Caki2 (cell line): ENCODE results near the gene RABGAP1L. TPM values are rescaled to one million over a fixed set of nuclear protein-coding genes. Genes with fewer than 3 reads are reported as not detected.
"Not testable (repeated sequence)": the region's sequence is repeated elsewhere in the genome, so short reads cannot be mapped to it uniquely, and the experiment has no call there.

ENCODE experiments used
- DNase-seq: peaks from one replicate; pipeline ENCODE4 v3.0.0-alpha.2; 2015; ENCODE audit warnings: low read depth
- in situ Hi-C: cut with HindIII; loops from 2 replicates; pipeline ENCODE4 v1.10.0; 2016; ENCODE audit warnings: low sequenced_read_pairs, low pct_unique_long_range_greater_than_20kb, mixed read lengths
- total RNA-seq: library from RNA; depleted of rRNA; stranded (reverse); fragments of >200 nt; shearing (Covaris generic); gene quantifications from 2 replicates; pipeline ENCODE4 v1.2.3, GENCODE V29; 2014; ENCODE audit warnings: low replicate concordance

Gene RABGAP1L
- total RNA-seq, 1 experiment from 2014 or later, result 6.8 TPM

DNA sequence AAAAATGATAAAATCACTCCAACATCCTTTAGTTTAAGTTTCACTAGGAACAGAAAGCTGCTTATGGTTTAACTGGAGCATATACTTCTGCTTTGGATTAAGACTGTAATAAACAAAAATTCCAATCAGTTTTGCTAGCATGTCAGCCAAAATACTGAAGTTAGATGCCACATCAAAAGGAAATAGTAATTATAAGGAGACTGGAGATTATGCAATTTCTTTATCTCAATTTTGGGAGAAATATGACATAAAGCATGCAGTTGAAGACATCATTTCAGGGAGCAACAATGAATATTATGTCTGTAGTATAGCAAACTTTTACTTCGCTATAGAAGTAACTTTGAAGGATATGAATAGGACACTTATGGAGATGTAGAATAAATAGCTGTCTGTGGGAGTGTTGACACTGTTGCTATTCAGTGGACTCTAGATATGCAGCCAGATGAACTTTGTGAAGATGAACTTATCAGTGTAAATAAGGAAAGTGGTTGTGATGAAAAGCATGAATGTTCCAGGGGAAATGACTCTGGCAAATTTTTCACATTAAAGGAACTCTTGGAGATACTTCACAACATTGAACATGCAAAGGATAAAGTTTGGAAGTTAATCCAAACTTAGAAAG is 107.8 kb downstream of the RABGAP1L start:
- DNase-seq, result no peak
- in situ Hi-C loops, result no loop called here

DNA sequence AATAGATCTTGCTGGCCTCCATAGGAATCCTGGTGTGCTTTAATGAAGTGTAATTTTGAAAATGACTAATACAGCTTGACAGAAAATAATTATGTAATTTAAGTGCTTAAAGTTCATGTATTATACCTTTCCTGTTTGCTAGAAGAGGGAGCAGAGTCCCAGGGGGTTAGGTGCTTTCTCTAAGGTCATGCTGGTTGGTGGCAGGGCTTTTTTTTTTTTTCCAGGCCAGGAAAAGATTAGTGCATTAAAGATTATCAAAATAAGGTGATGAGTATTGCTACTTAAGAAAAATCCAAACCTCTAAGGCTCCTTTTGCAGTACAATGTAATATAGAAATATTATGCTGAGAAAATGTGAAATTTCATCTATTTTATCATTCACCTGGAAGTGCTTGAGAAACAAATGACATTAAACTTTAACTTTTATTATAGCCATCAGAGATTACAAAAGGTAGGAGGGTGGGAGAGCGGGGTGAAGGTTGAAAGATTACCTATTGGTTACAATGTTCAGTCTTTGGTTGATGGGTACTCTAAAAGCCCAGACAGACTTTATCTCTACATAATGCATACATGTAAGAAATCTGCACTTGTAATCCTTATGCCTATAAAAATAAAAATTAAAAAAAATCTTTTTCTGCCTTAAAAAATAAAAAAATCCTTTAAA is 110.8 kb downstream of the RABGAP1L start:
- in situ Hi-C loops, result no loop called here
- DNase-seq, result no peak

DNA sequence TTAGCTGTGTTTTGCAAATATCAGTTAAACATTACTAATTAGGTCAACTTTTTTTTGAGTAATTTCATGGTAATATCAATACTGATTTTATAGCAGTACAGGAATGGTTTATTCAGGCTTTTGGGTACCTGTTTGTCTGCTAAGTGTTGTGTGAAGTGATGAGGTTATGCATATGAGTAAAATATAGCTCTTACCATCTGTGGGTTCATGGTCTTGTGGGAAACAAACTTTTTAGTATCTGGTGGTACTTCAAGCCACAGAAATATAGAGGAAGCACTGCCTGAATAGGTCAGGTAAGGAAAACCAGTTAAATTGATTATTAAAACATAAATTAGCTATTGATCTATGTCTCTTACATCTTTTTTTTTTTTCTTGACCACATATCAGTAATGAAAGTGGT is 113.9 kb downstream of the RABGAP1L start:
- DNase-seq, result no peak
- in situ Hi-C loops, result no loop called here

DNA sequence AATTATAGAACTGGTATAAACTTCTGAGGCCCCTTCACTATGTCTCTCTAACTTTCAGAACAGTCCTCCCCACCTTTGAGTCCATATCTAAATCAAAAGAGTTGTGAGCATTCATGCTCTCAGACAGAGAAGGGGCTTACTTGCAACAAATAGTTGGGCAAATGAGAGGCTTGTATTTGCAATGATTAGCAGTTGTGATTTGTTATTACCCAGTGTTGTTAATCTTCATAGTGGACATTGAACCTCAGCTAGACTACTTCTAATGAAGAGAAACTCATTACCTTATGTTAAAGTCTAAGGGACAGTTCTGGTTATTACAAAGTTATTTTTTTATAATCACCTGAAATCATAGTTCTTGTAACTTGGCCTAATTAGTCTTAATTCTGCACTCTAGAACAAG is 114.5 kb downstream of the RABGAP1L start:
- DNase-seq, result no peak
- in situ Hi-C loops, result no loop called here

DNA sequence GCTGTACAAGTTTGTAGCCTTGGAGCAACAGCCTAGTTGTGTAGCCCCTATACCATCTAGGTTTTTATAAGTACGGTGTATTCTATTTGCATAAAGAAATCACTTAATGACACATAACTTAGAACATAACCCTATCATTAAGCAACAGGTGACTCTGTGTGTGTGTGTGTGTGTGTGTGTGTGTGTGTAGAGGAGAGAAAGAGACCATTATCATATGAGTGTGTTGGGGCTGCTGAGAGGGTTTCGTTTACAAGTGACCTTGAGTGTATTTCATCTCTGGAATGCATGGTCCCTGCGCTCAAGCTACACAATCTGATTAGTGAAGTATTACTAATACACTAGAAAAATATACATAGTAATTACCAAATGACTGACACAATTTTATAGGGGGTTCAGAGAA is 115.1 kb downstream of the RABGAP1L start:
- in situ Hi-C loops, result no loop called here
- no peak for DNase-seq

DNA sequence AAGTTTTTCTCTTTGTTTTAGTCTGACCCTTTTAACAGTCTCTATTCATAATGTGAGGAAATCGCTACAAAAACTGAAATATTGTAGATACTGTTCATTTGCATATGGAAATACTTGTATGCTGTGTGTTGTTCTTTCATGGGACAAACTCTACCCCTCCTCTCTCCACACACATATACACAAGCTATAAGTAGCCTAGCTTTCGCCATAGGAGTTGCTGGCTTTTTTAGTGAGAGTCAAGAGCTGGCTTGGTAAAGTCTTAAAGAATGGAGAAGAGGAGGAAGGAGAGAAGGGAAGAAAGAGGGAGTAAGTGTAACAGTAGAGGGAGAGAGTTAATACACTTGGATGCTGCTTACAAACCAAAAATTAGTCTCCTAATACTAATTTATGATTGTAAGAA is 115.6 kb downstream of the RABGAP1L start:
- DNase-seq, result no peak

DNA sequence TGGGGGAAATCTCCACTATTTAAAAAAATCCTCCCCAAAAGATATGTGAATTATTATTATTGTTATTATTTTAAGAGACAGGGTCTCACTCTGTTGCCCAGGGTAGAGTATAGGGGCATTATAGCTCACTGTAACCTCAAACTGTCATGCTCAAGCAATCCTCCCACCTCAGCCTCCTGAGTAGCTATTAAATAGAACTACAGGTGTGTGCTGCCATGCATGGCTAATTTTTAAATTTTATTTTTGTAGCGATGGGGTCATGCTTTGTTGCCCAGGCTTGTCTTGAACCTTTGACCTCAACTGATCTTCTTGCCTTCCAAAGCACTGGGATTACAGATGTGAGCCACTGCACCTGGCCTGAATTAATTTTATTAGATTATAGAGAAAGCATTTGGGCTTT is 116.8 kb downstream of the RABGAP1L start:
- DNase-seq, result no peak
- in situ Hi-C loops, result no loop called here

More for the DNA sequence above, 115.6 kb downstream of the RABGAP1L start:
- in situ Hi-C loops, result no loop called here

DNA sequence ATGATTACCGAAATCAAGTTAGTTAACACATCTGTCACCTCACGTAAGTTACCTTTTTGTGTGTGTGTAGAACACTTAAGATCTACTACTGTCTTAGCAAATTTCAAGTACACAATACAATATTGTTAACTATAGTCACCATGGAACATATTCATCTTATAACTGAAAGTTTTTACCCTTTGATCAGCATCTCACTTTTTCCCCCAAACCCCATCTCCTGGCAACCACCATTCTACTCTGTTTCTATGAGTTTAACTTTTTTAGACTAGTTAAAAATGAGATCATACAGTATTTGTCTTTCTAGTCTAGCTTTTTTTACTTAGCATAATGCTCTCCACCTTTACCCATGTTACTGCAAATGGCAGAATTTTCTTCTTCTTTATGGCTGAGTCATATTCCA is 124.7 kb downstream of the RABGAP1L start:
- DNase-seq, result no peak
- in situ Hi-C loops, result no loop called here

DNA sequence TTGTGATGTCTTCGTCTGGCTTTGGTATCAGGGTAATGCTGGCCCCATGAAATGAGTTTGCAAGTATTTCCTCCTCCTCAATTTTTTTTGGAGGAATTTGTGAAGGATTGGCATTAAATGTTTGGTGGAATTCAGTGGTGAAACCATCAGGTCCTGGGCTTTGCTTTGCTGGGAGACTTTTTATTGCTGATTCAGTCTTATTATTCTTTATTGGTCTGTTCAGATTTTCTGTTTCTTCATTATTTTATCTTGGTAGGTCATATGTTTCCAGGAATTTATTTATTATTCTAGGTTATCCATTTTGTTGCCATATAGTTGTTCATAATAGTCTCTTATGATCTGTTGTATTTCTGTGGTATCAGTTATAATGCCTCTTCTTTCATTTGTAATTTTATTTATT is 126.7 kb downstream of the RABGAP1L start:
- in situ Hi-C loops, result no loop called here
- DNase-seq, result no peak

DNA sequence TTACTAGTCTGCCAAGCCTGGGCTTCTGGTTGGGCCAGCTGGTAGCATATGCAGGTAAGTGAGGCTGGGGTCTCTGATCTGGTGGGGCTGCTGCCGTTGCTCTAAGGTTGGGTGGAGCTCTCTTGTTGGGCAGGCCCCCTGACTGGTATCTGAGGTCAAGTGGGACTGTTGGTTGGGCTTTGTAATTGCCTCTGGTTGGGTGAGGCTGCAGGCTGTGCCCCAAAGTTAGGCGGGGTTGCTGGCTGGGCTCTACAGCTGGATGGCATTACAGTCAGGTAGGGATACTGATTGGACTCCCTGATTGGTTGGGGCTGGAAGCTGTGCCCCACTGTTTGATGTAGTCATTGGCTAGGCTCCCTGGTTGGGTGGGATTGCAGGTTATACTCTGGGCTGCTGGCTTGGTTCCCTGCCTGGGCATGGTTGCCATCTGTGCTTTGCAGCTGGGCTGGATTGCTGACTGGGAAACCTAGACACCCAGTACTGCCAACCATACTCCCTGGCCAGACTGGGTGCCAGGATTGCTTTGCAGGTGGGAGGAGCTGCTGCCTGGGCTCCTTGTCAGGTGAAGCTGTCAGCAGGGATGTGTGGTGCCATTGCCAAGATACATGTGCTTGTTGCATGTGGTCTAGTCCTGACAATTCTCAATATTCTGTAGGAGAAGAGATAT is 130.5 kb downstream of the RABGAP1L start:
- no peak for DNase-seq
- in situ Hi-C loops, result no loop called here

DNA sequence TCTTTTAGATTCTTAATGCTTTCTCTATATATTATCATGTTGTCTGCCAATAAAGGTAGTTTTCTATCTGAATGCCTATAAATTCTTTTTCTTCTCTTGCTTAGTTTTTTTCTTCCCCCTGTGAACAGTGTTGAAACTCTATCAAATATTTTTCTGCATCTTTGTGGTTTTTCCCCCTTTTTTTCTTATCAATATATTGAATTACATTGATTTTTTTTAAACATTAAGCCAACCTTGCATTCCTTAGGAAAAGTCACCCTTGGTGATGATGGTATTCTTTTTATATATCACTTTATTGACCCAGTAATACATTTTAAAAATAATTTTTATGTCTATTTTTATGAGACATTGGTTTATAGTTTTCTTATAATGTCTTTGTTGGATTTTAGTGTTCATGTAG is 131.7 kb downstream of the RABGAP1L start:
- in situ Hi-C loops, result no loop called here
- no peak for DNase-seq

DNA sequence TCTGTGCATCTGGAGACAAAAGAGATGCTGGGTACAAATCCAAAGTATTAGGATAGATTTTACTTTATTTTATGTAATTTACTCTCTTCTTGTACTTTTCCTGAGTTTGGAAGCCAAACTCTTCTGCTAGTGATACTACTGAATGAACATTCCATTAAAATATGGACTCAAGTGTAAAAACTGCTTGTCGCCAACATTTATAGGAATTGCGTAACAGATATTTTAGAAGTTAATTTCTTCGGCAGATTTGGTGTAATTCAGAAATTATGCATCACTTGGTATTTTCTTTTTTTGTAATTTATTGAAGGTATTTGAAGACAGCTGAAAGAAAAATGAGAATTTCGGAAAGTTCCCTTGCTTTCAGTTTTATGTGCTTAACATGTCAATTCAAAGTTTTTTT is 137.0 kb downstream of the RABGAP1L start:
- in situ Hi-C loops, result no loop called here
- no peak for DNase-seq

DNA sequence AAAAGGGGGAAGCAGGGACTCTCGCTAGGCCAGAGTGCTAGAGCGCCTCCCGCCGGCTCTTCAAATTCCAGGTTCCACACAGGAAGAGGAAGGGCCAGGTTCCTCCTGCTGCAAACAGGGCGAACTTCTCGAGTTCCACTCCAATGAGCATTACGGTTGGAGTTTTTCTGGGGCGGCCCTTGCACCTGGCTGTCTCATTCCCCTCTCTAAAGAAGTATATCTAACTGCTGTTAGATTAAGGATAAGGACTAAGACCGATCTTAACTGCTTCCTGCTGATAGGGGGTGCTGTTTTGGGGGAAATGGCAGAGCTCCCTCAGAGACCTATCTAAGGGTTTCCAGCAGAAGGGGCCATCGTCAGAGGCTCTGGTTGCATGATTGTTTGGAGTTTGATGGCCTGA is 138.0 kb downstream of the RABGAP1L start:
- in situ Hi-C loops, result no loop called here
- DNase-seq, result no peak

DNA sequence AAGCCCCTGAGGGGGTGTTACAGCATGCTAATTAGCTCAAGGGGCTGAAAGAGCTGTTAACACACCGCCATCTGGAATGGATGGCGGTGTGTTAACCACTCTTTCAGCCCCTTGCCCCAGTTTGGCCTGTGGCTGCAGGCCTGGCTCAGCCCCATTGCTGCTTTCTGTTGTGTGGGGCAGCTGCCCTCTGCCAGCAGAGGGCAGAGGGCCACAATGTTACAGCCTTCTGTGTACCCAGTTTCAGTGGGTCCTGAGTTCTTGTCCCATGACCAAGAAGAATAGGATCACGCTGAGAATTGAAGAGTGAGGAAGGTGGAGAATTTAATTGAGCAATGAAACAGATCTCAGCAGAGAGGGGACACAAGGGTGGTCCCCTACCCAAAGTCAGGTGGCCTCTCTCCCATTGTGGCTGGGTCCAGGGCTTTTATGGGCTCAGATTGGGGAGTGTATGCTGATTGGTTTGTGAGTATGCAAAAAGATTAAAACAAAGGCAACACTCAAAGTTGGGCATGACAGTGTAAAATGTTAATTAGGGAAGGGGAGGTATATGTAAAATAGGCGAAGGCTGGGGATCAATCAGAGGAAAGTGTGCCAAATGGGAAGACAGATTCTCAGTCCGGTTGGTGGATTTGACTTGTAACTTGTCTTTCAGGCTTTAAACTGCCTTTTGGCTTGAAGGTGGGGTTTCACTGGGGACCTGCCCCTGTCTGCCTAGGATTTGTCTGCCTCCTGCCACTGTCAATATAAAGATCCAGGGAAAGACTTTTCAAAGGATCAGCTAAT is 142.2 kb downstream of the RABGAP1L start:
- in situ Hi-C loops, result no loop called here

DNA sequence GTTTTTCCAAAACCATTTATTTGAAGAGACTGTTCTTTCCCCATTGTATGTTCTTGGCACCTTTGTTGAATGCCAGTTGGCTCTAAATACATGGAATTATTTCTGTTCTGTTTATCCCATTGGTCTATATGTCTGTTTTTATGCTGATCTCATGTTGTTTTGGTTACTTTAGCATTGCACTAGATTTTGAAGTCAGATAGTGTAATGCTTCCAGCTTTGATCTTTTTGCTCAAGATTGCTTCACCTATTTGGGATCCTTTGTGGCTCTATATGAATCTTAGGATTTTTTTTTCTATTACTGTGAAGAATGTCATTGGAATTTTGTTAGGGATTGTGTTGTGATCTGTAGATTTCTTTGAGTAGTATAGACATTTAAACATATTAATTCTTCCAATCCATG is 149.3 kb downstream of the RABGAP1L start:
- in situ Hi-C loops, result no loop called here
- no peak for DNase-seq

More for the DNA sequence above, 142.2 kb downstream of the RABGAP1L start:
- DNase-seq, result no peak

DNA sequence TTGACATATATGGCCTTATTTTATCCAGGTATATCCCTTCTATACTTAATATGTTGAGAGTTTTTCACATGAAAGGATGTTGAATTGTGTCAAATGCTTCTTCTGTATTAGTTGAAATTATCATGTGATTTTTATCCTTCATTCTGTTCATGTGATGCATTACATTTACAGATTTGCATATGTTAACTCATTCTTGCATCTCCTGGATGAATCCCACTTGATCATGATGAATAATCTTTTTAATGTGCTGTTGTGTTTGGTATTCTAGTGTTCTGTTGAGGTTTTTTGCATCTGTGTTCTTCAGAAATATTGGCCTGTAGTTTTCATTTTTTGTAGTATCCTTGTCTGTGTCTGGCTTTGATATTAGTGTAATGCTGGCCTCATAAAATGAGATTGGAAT is 150.2 kb downstream of the RABGAP1L start:
- DNase-seq, result no peak
- in situ Hi-C loops, result no loop called here

DNA sequence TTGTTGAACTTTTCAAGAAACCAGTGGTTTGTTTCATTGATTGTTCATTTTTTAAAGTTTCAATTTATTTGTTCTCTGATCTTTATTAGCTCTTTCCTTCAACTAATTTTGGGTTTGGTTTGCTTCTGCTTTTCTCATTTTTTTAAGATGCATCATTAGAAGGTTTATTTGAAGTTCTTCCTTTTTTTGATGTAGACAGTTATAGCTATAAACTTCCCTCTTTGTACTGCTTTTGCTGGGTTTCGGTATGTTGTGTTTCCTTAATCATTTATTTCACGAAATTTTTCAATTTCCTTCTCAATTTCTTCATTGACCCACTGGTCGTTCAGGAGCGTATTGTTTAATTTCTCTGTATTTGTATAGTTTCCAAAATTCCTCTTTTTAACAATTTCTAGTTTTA is 155.1 kb downstream of the RABGAP1L start:
- DNase-seq, result no peak

DNA sequence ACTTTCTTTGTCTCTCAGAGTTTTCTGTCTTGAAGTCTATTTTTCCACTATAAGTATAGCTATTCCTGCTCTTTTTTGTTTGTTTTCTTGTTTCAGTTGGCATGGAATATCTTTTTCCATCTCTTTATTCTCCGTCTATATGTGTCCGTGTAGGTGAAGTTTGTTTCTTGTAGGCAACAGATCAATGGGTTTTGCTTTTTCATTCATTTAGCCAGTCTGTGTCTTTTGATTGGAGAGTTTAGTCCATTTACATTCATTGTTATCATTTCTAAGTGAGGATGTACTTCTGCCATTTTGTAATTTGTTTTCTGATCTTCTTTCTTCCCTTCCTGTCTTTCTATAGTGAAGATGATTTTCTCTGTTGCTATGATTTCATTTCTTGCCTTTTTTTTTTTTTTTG is 155.9 kb downstream of the RABGAP1L start:
- DNase-seq, result no peak
- in situ Hi-C loops, result no loop called here

More for the DNA sequence above, 155.1 kb downstream of the RABGAP1L start:
- in situ Hi-C loops, result no loop called here

DNA sequence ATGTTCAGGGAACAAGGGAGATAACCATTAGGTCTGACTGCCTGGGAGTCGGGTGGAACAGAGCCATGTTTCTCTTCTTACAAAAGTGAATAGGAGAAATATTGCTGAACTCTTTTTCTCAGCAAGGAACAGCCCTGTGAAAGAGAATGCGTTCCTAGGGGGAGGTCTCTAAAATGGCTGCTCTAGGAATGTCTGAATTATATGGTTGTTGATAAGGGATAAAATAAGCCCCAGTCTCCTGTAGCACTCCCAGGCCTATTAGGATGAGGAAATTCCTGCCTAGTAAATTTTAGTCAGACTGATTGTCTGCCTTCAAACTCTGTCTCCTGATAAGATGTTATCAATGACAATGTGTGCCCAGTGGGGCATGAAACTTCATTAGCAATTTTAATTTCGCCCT is 161.6 kb downstream of the RABGAP1L start:
- DNase-seq, in situ Hi-C loops: not testable (repeated sequence)
